ENCODE data around the gene TIAM2. TPM values are rescaled to one million over a fixed set of nuclear protein-coding genes. Genes with fewer than 3 reads are reported as not detected.
"Not testable (repeated sequence)": the region's sequence is repeated elsewhere in the genome, so short reads cannot be mapped to it uniquely, and the experiment has no call there.

TIAM2 gene
- total RNA-seq, 4 donors from 2014 or later: 4.8 to 11.4 (median 6.7) TPM

DNA sequence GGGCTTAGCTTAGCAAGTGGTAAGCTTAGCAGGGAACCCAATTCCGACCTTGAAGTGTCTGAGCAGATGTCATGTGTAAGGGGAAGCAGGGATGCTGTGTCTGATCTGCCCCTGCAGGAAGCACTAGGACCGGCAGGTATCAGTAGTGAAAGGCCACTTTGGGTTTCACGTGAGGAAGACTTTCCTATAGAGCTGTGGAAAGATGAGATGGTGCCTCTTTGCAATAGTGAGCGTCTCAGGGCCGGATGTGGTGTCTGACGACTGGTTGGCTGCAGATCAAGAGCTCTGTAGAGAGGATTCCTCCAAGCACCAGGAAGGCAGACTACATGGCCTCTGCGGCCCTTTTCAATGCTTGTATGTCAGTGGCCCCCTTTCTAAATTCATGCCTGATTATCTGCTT, 98.3 kb downstream of the TIAM2 start:
- no peaks in the 10 kb centered on the region for H3K9me3 ChIP-seq

DNA sequence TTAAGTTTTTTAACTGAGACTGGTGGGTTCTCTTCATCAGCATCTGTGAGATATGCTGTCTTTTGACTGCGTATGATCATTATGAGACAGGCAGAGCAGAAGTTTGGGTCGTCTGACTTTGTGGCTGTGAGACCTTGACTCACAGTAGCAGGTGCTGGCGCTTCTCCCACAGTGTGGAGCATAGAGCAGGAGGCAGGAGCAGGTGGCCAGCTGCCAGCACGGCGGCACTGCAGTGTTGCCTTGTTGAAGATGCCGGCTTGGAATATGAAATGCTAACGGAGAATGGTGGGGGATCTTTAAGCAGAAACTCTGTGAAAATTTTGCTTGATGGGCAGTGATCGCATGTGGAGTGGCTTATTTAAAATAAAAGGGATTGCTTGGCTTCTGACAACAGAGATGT, 105.0 kb downstream of the TIAM2 start:
- Histone ChIP-seq H3K4me1 (no peaks in the 10 kb centered on the region), H3K27ac (no peak overlapping the region), H3K27me3 (no peaks in the 10 kb centered on the region), H3K4me3 (no peak overlapping the region), H3K9me3 (no peaks in the 10 kb centered on the region), H3K36me3 (no peaks in the 10 kb centered on the region)
- no peak for TF ChIP-seq POLR2A (IDR thresholded peaks at IDR 0.05)
- WGBS: 80% methylated on average over 8 of the region's 8 CpGs
- DNase-seq (ENCODE audit: low spot score in 2 of 2): no peak

More for the DNA sequence above, 98.3 kb downstream of the TIAM2 start:
- H3K4me3 ChIP-seq: no peak overlapping the region
- H3K27ac ChIP-seq: no peak overlapping the region
- H3K36me3 ChIP-seq: no peaks in the 10 kb centered on the region
- TF ChIP-seq POLR2A (IDR thresholded peaks at IDR 0.05) (no peak), POLR2AphosphoS5 (IDR thresholded peaks at IDR 0.05) (no peak), EP300 (IDR thresholded peaks at IDR 0.05) (no peak)
- TF ChIP-seq, protein P1, sequence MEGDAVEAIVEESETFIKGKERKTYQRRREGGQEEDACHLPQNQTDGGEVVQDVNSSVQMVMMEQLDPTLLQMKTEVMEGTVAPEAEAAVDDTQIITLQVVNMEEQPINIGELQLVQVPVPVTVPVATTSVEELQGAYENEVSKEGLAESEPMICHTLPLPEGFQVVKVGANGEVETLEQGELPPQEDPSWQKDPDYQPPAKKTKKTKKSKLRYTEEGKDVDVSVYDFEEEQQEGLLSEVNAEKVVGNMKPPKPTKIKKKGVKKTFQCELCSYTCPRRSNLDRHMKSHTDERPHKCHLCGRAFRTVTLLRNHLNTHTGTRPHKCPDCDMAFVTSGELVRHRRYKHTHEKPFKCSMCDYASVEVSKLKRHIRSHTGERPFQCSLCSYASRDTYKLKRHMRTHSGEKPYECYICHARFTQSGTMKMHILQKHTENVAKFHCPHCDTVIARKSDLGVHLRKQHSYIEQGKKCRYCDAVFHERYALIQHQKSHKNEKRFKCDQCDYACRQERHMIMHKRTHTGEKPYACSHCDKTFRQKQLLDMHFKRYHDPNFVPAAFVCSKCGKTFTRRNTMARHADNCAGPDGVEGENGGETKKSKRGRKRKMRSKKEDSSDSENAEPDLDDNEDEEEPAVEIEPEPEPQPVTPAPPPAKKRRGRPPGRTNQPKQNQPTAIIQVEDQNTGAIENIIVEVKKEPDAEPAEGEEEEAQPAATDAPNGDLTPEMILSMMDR (IDR thresholded peaks at IDR 0.05): no peak
- H3K4me1 ChIP-seq: no peaks in the 10 kb centered on the region
- H3K27me3 ChIP-seq: no peaks in the 10 kb centered on the region
- 84% methylated on average over 7 of the region's 7 CpGs for WGBS
- DNase-seq (ENCODE audit: low spot score in 2 of 2): no peak

DNA sequence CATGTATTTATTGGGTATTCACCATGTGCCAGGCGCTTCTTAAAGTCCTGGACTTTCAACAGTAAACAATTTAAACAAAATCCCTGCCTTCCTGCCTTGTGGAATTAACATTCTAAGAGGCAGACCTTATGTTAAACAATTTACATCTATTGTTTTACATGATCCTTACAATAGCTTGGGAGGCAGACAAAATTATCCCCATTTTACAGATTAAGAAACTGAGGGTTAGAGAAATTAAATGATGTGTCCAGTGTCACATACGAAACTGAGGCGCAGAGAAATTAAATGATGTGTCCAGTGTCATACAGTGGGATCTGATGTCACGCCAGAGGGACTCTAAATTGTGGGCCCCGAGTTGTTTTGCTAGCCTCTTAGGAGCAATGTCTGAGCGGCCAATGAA, 105.5 kb downstream of the TIAM2 start:
- Histone ChIP-seq H3K27ac (no peak overlapping the region), H3K27me3 (no peaks in the 10 kb centered on the region), H3K36me3 (no peaks in the 10 kb centered on the region), H3K9me3 (no peaks in the 10 kb centered on the region), H3K4me1 (no peaks in the 10 kb centered on the region), H3K4me3 (no peak overlapping the region)
- DNase-seq (ENCODE audit: low spot score in 2 of 2): no peak
- WGBS: 96% methylated on average over 6 of the region's 6 CpGs
- TF ChIP-seq POLR2AphosphoS5 (IDR thresholded peaks at IDR 0.05) (no peak), EP300 (IDR thresholded peaks at IDR 0.05) (no peak), POLR2A (IDR thresholded peaks at IDR 0.05) (no peak)
- TF ChIP-seq, protein P1 (IDR thresholded peaks at IDR 0.05): no peak

DNA sequence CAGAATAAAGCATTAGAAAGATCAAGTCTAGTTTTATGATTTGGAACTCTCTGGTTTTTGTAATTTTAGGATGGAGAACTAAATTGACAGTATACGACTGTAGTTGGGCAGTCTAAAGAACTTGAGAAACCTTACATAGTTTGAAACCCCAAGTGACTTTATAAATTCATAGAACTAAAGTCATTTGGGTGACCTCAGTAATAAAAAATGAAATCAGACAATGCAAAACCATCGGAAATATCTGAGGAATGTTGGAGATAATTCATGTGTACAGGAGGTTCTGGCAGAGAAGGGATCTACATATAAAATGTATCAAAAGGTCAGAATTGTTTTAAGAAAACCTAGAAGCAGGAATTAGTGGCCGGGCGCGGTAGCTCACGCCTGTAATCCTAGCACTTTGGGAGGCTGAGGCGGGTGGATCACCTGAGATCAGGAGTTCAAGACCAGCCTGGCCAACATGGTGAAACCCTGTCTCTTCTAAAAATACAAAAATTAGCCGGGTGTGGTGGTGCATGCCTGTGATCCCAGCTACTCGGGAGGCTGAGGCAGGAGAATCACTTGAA, 108.0 kb downstream of the TIAM2 start:
- WGBS: 83% methylated on average over 9 of the region's 9 CpGs
- DNase-seq (ENCODE audit: low spot score in 2 of 2); H3K4me3 ChIP-seq; H3K9me3 ChIP-seq; H3K27me3 ChIP-seq; H3K4me1 ChIP-seq; H3K36me3 ChIP-seq; H3K27ac ChIP-seq: not testable (repeated sequence)

DNA sequence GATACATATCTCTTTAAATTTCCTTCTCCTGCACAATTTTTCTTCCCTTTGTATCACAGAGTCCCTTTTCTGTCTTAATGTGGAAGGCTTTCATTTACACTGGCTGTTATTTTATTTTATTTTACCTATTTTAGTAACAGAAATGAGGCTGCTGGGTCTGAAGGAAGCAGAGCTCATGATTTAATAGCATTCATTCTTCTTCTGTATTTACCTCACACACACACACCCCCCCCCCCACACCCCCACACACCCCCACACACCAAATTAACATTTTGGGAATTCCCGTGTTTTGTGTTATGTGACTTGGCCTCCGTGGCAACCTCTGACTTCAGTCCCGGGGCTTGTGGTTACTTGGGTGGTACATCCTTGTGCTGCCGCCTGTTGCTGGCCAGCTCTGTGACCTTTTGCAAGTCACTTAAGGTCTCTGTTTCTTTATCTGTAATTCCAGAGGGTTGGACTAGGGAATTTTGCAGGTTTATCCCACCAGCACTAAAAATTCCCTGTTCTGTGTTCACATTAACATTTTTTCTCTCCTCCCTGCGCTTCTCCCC, 108.8 kb downstream of the TIAM2 start:
- WGBS: 38% methylated on average over 5 of the region's 5 CpGs
- no peak overlapping the region for H3K27ac ChIP-seq
- no peak for DNase-seq (ENCODE audit: low spot score in 2 of 2)
- H3K27me3 ChIP-seq: no peaks in the 10 kb centered on the region
- no peak for TF ChIP-seq EP300 (IDR thresholded peaks at IDR 0.05)
- TF ChIP-seq POLR2AphosphoS5 (IDR thresholded peaks at IDR 0.05): no peak
- no peak for TF ChIP-seq POLR2A (IDR thresholded peaks at IDR 0.05)
- TF ChIP-seq, protein P1 (IDR thresholded peaks at IDR 0.05): no peak
- no peaks in the 10 kb centered on the region for H3K4me1 ChIP-seq
- no peak overlapping the region for H3K4me3 ChIP-seq
- no peaks in the 10 kb centered on the region for H3K36me3 ChIP-seq
- no peaks in the 10 kb centered on the region for H3K9me3 ChIP-seq

DNA sequence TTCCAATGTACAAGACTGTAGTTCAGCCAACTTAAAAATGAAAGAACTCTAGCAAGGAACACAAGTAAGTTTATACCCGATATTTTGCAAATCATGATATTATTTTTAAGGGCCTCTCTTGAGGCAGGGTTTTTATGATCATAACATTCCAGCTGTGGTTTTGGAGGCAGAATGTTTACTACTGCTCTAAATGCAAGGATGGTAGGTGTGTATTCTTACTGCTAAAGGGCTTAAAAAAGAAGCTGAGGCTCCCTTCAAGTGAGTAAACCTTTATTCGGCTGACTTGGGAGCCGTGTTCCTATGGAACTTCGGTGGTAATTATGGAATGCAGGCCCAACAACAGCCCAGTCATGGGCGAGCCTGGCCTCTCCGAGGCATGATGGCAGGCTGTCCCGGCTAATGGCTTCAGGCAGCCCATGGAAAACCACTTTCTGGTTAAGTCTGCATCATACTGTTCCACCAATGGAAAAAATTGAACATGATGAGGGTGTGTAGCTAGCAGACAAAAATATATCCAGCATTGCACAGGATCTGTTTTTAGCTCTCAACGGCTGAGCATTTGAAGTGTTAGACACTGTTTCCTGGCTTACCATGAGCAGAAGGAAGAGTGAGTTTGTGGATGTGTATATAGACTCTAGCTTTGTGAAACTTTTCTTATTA, 111.5 kb downstream of the TIAM2 start:
- Histone ChIP-seq H3K27ac (no peak overlapping the region), H3K27me3 (no peaks in the 10 kb centered on the region), H3K4me1 (no peaks in the 10 kb centered on the region), H3K36me3 (no peaks in the 10 kb centered on the region), H3K9me3 (no peaks in the 10 kb centered on the region), H3K4me3 (no peak overlapping the region)
- TF ChIP-seq POLR2AphosphoS5 (IDR thresholded peaks at IDR 0.05) (no peak), EP300 (IDR thresholded peaks at IDR 0.05) (no peak), POLR2A (IDR thresholded peaks at IDR 0.05) (no peak)
- TF ChIP-seq, protein P1 (IDR thresholded peaks at IDR 0.05): no peak
- DNase-seq (ENCODE audit: low spot score in 2 of 2): no peak
- 74% methylated on average over 7 of the region's 8 CpGs for WGBS
